Chondrocyte (in vitro differentiated cells): Measurements from ENCODE around the gene LGALS7B. TPM values are rescaled to one million over a fixed set of nuclear protein-coding genes. Genes with fewer than 3 reads are reported as not detected.
"Not testable (repeated sequence)": the region's sequence is repeated elsewhere in the genome, so short reads cannot be mapped to it uniquely, and the experiment has no call there.

Source experiments
- DNase-seq: peaks from one replicate; pipeline ENCODE4 v3.0.0; 2021; ENCODE audit warnings: mixed read lengths, low spot score
- H3K27ac Mint-ChIP-seq: one replicate; pipeline ENCODE4 v1.8.0; 2021; ENCODE audit warnings: mild to moderate bottlenecking, moderate library complexity, mixed read lengths; ENCODE audit not compliant: unreplicated experiment
- H3K27me3 Mint-ChIP-seq: 2 replicates; pipeline ENCODE4 v1.8.0; 2021; ENCODE audit warnings: low read depth, mixed read lengths
- H3K36me3 Mint-ChIP-seq: 2 replicates; pipeline ENCODE4 v1.8.0; 2021; ENCODE audit warnings: low read depth, mixed read lengths
- H3K4me1 Mint-ChIP-seq: 2 replicates; pipeline ENCODE4 v1.8.0; 2021; ENCODE audit warnings: low read depth, mild to moderate bottlenecking, mixed read lengths
- H3K4me3 Mint-ChIP-seq: one replicate; pipeline ENCODE4 v1.8.0; 2021; ENCODE audit warnings: mild to moderate bottlenecking, moderate library complexity, mixed read lengths; ENCODE audit not compliant: unreplicated experiment
- H3K9me3 Mint-ChIP-seq: 2 replicates; pipeline ENCODE4 v1.8.0; 2021; ENCODE audit warnings: low read depth, mixed read lengths
- total RNA-seq: library from RNA; stranded (reverse); gene quantifications from 3 replicates; pipeline ENCODE4 v1.2.1, GENCODE V29; 2021
- TF ChIP-seq, protein P1 (sequence below): fragments of 200-600 bp; sonication (generic); IDR thresholded peaks from 2 replicates; pipeline ENCODE4 v1.5.0; 2021; ENCODE audit warnings: antibody characterized with exemption, mild to moderate bottlenecking, moderate library complexity

LGALS7B gene
- total RNA-seq, 1 donor from 2014 or later = not detected

DNA sequence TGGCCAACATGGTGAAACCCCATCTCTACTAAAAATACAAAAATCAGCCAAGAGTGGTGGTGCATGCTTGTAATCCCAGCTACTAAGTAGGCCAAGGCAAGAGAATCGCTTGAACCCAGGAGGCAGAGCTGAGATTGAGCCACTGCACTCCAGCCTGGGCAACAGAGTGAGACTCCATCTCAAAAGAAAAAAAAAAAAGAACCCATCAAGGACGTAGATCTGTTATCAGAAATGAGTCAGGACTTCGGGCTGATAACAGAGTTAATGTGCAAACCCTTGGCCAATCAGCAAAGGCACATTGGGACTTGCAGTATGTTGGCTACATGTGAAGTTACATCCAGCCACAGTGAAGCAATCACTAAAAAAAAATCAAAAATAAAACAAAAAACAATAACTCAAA is 4.8 kb upstream of the LGALS7B start:
- Mint-ChIP-seq H3K27me3 (peaks cover 19% of the 10 kb centered on the region), H3K36me3 (no peaks in the 10 kb centered on the region), H3K27ac (no peak overlapping the region), H3K4me1 (no peaks in the 10 kb centered on the region), H3K4me3 (no peak overlapping the region), H3K9me3 (no peaks in the 10 kb centered on the region)
- DNase-seq = no peak
- TF ChIP-seq, protein P1, sequence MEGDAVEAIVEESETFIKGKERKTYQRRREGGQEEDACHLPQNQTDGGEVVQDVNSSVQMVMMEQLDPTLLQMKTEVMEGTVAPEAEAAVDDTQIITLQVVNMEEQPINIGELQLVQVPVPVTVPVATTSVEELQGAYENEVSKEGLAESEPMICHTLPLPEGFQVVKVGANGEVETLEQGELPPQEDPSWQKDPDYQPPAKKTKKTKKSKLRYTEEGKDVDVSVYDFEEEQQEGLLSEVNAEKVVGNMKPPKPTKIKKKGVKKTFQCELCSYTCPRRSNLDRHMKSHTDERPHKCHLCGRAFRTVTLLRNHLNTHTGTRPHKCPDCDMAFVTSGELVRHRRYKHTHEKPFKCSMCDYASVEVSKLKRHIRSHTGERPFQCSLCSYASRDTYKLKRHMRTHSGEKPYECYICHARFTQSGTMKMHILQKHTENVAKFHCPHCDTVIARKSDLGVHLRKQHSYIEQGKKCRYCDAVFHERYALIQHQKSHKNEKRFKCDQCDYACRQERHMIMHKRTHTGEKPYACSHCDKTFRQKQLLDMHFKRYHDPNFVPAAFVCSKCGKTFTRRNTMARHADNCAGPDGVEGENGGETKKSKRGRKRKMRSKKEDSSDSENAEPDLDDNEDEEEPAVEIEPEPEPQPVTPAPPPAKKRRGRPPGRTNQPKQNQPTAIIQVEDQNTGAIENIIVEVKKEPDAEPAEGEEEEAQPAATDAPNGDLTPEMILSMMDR = no peak

DNA sequence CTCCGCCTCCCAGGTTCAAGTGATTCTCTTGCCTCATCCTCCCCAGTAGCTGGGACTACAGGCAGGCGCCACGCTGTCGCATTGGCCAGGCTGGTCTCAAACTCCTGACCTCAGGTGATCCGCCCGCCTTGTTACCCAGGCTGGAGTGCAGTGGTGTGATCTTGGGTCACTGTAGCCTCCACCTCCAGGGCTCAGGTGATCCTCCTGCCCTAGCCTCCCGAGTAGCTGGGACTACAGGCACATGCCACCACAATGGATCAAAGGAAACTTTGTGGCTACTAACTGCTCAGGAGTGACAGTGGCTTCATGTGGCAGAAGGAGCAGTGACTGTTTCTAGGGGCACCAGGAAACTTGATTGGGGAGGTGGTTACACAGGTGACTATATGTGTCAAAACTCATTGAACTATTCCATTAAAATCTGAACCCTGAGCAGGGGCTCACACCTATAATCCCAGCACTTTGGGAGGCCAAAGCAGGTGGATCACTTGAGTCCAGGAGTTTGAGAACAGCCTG is 3.8 kb upstream of the LGALS7B start:
- H3K4me3 Mint-ChIP-seq = no peak overlapping the region
- no peaks in the 10 kb centered on the region for H3K9me3 Mint-ChIP-seq
- H3K4me1 Mint-ChIP-seq = no peaks in the 10 kb centered on the region
- H3K36me3 Mint-ChIP-seq = no peaks in the 10 kb centered on the region
- H3K27me3 Mint-ChIP-seq = peaks cover 12% of the 10 kb centered on the region
- TF ChIP-seq, protein P1 = no peak
- no peak overlapping the region for H3K27ac Mint-ChIP-seq
- no peak for DNase-seq

DNA sequence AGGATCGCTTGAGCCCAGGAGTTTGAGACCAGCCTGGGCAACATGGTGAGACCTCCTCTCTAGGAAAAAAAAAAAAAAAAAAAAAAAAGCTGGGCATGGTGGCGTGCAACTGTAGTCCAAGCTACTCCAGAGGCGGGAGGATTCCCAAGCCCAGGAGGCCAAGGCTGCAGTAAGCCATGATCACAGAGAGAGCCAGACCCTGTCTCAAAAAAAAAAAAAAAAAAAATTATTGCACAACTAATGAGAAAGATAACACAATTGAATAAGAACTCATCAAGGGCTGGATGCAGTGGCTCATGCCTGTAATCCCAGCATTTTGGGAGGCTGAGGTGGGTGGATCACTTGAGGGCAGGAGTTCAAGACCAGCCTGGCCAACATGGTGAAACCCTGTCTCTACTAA is 2.9 kb upstream of the LGALS7B start:
- not testable (repeated sequence) for DNase-seq, H3K9me3 Mint-ChIP-seq, H3K4me1 Mint-ChIP-seq, H3K27me3 Mint-ChIP-seq, H3K27ac Mint-ChIP-seq, H3K4me3 Mint-ChIP-seq, H3K36me3 Mint-ChIP-seq

DNA sequence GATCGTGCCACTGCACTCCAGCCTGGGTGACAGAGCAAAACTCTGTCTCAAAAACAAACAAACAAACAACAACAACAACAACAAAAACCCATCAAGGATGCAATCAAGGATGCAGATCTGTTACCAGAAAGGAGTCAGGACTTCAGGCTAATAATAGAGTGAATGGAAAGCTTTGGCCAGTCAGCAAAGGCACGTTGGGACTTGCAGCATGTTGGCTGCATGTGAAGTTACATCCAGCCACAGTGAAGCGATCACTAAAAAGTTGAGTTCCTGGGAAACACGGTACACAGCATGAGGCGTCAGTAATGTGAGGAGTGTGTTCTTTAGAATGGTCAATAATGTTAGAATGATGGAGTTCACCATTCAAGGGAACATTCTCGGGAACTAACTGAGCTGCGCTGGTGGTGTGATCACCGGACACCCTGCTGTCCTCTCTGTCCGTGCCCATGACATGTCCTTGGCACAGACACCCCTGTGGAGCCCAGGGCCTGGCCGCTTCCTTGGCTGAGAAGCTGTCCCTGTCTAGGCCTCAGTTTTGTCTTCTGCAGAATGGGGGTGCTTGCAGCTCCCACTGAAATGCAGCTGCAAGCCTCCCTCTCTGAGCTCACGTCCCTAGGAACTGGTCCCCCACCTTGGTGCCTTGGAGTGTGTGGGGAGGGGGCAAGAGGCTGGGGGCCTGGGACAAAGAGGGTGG is 2.3 kb upstream of the LGALS7B start:
- H3K4me3 Mint-ChIP-seq = no peak overlapping the region
- TF ChIP-seq, protein P1 = no peak
- H3K27ac Mint-ChIP-seq = no peak overlapping the region
- H3K4me1 Mint-ChIP-seq = no peaks in the 10 kb centered on the region
- no peaks in the 10 kb centered on the region for H3K9me3 Mint-ChIP-seq
- H3K36me3 Mint-ChIP-seq = no peaks in the 10 kb centered on the region
- DNase-seq = no peak
- peaks cover 1% of the 10 kb centered on the region for H3K27me3 Mint-ChIP-seq

DNA sequence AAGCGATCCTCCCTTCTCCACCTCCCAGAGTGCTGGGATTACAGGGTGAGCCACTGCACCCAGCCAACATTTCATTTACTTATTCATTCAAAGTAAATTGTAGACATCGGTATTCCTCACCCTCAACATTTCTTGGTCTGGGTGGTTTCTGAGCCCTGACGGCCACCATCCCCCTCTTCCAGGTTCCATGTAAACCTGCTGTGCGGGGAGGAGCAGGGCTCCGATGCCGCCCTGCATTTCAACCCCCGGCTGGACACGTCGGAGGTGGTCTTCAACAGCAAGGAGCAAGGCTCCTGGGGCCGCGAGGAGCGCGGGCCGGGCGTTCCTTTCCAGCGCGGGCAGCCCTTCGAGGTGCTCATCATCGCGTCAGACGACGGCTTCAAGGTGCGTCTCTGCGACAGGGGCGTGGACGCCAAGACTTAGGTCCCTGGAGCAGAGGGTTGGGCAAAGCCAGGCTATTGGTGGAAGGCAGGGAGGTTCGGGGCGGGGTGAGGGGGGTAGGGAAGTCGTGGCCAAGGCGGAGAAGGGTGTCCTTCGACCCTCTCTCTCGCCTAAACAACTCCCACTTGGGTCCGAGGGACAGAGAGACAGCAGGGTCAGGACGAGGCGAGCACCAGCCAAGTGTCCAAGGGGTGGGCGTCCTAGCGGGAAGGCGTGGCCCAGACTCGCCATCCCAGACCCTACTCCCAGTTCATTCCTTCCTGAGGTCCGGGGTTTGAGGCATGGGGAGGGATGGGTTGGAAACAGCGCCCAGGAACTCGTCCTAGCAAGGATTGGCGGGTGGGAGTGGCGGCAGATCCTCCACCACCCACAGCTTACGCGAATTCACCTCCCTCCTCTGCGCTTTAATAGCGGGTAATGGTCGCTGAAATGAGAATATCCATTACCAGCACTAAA is 1.8 kb downstream of the LGALS7B start:
- H3K9me3 Mint-ChIP-seq, DNase-seq, H3K4me3 Mint-ChIP-seq, H3K27me3 Mint-ChIP-seq, H3K27ac Mint-ChIP-seq, H3K36me3 Mint-ChIP-seq: not testable (repeated sequence)
- peaks cover 12% of the 10 kb centered on the region for H3K4me1 Mint-ChIP-seq

DNA sequence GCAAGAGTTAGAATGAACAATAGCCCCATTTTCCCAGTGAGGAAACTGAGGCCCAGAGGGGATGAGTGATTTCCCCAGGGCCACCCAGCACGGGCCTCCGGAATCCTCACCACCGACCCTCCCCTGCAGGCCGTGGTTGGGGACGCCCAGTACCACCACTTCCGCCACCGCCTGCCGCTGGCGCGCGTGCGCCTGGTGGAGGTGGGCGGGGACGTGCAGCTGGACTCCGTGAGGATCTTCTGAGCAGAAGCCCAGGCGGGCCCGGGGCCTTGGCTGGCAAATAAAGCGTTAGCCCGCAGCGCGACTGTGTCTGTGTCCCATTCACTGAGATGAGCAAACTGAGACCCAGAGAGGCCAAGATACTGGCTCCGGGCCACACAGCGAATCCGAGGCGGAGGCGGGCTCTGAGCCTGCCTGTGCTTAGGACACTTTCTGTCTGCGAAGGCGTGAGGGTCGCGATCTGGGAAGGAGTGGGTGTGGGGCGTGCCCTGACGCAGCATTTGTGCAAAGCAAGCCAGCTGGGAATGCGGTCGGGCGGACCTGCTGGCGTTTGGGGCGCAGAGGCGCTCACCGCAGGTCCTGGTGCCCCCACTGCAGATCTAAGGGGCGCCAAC is 2.6 kb downstream of the LGALS7B start:
- not testable (repeated sequence) for DNase-seq, H3K4me3 Mint-ChIP-seq, H3K36me3 Mint-ChIP-seq, H3K27me3 Mint-ChIP-seq, H3K9me3 Mint-ChIP-seq, H3K27ac Mint-ChIP-seq
- peaks cover 12% of the 10 kb centered on the region for H3K4me1 Mint-ChIP-seq
